Measurements from ENCODE around the gene AGPAT3.

The AGPAT3 gene

DNA sequence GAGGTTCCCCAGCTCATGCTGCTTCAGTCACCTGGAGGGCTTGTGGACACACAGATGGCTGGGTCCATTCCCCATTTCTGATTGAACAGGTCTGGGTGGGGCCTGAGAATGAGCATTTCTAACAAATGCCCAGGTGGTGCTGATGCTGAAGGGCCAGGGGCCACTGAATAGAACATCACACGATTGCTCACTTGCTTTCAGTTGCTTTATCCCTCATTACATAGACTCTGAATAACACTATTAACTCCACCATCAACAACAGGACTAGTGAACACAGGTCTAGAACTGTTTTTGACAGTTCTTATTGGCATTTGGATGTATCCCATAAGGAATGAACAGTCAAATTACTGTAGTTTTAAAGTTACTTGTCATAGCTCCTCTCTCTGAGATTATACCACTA is 159.2 kb downstream of the AGPAT3 start:
- H3K9me3 ChIP-seq = no peaks in the 10 kb centered on the region
- H3K4me1 ChIP-seq = peaks cover 0 to 20% (median 12%) of the 10 kb centered on the region in 4 donors
- H3K27me3 ChIP-seq = no peaks in the 10 kb centered on the region
- TF ChIP-seq, protein P1, sequence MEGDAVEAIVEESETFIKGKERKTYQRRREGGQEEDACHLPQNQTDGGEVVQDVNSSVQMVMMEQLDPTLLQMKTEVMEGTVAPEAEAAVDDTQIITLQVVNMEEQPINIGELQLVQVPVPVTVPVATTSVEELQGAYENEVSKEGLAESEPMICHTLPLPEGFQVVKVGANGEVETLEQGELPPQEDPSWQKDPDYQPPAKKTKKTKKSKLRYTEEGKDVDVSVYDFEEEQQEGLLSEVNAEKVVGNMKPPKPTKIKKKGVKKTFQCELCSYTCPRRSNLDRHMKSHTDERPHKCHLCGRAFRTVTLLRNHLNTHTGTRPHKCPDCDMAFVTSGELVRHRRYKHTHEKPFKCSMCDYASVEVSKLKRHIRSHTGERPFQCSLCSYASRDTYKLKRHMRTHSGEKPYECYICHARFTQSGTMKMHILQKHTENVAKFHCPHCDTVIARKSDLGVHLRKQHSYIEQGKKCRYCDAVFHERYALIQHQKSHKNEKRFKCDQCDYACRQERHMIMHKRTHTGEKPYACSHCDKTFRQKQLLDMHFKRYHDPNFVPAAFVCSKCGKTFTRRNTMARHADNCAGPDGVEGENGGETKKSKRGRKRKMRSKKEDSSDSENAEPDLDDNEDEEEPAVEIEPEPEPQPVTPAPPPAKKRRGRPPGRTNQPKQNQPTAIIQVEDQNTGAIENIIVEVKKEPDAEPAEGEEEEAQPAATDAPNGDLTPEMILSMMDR (IDR thresholded peaks at IDR 0.05) = no peak
- no peak overlapping the region for H3K27ac ChIP-seq
- no peaks in the 10 kb centered on the region for H3K36me3 ChIP-seq
- no peak for DNase-seq
- intact Hi-C loops (cut with DNase I; ENCODE audit: low total_unique reads) = no loop called here
- H3K4me3 ChIP-seq = no peak overlapping the region

DNA sequence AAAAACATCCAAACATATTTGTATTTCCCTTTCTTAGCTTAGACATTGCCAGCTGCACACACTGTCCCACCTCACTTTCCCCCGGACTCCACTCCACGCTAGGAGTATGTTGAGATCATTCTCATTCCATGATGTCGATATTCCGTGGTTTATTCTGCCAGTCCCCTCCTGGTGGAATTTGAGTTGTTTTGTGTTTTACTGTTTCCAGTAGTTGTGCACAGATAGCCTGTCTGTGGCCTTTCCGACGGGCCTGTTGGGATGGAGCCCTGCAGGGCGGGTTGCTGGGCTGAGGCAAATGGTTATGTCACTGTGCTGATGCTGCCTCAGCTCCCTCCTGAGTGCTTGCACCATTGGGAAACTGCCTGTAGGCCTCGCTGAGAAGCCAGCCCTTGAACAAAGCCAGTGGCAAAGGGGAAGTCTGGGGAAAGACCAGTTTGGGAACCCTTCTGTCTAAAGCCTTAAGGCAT is 159.9 kb downstream of the AGPAT3 start:
- no peak overlapping the region for H3K4me3 ChIP-seq
- H3K27me3 ChIP-seq = no peaks in the 10 kb centered on the region
- peak; percentile 73 to 78 for DNase-seq
- H3K27ac ChIP-seq = peak overlapping the region in 1 of 2 donors; percentile 24
- H3K36me3 ChIP-seq = no peaks in the 10 kb centered on the region
- intact Hi-C loops (cut with DNase I; ENCODE audit: low total_unique reads) = no loop called here
- H3K4me1 ChIP-seq = peaks cover 0 to 20% (median 12%) of the 10 kb centered on the region in 4 donors
- H3K9me3 ChIP-seq = no peaks in the 10 kb centered on the region
- TF ChIP-seq, protein P1 (IDR thresholded peaks at IDR 0.05) = no peak

GRCh38 chr21:44027607-44028286 is 162.7 kb downstream of the AGPAT3 start:
- no peak overlapping the region for H3K27ac ChIP-seq
- H3K36me3 ChIP-seq = peaks cover 2 to 4% (median 3%) of the 10 kb centered on the region in 3 donors
- no peak for DNase-seq
- H3K27me3 ChIP-seq = no peaks in the 10 kb centered on the region
- peaks cover 0 to 20% (median 12%) of the 10 kb centered on the region in 4 donors for H3K4me1 ChIP-seq
- H3K4me3 ChIP-seq = no peak overlapping the region
- TF ChIP-seq, protein P1 (IDR thresholded peaks at IDR 0.05) = no peak
- intact Hi-C loops (cut with DNase I; ENCODE audit: low total_unique reads) = no loop called here
- no peaks in the 10 kb centered on the region for H3K9me3 ChIP-seq

- H3K27me3 ChIP-seq = no peaks in the 10 kb centered on the region
- H3K27ac ChIP-seq = no peak overlapping the region
- TF ChIP-seq, protein P1 (IDR thresholded peaks at IDR 0.05) = no peak
- no peak for DNase-seq
- intact Hi-C loops (cut with DNase I; ENCODE audit: low total_unique reads) = no loop called here
- no peak overlapping the region for H3K4me3 ChIP-seq
- H3K36me3 ChIP-seq = peaks cover 8 to 9% (median 8%) of the 10 kb centered on the region in 3 donors
- peaks cover 0 to 20% (median 12%) of the 10 kb centered on the region in 4 donors for H3K4me1 ChIP-seq
- H3K9me3 ChIP-seq = no peaks in the 10 kb centered on the region
Measured at GRCh38 chr21:44028287-44028659, 163.2 kb downstream of the AGPAT3 start.

- TF ChIP-seq, protein P1 (IDR thresholded peaks at IDR 0.05) = no peak
- no peak overlapping the region for H3K4me3 ChIP-seq
- no peak for DNase-seq
- H3K27me3 ChIP-seq = no peaks in the 10 kb centered on the region
- H3K4me1 ChIP-seq = peaks cover 0 to 17% (median 12%) of the 10 kb centered on the region in 4 donors
- peaks cover 11 to 22% (median 16%) of the 10 kb centered on the region in 3 donors for H3K36me3 ChIP-seq
- H3K27ac ChIP-seq = no peak overlapping the region
- H3K9me3 ChIP-seq = no peaks in the 10 kb centered on the region
- intact Hi-C loops (cut with DNase I; ENCODE audit: low total_unique reads) = no loop called here
Measured at GRCh38 chr21:44029460-44030087, 164.6 kb downstream of the AGPAT3 start.
